Osteocyte (in vitro differentiated cells): ENCODE results near the gene CACNA2D1. TPM values are rescaled to one million over a fixed set of nuclear protein-coding genes. Genes with fewer than 3 reads are reported as not detected.

Experiments used
- DNase-seq: peaks from one replicate; pipeline ENCODE4 v3.0.0; 2021; ENCODE audit warnings: mixed read lengths; ENCODE audit not compliant: unreplicated experiment; ENCODE audit errors: extremely low spot score
- H3K27ac Mint-ChIP-seq: one replicate; pipeline ENCODE4 v1.8.0; 2021; ENCODE audit warnings: mild to moderate bottlenecking, mixed read lengths; ENCODE audit not compliant: unreplicated experiment
- H3K27me3 Mint-ChIP-seq: one replicate; pipeline ENCODE4 v1.8.0; 2021; ENCODE audit warnings: mixed read lengths; ENCODE audit not compliant: unreplicated experiment
- H3K36me3 Mint-ChIP-seq: one replicate; pipeline ENCODE4 v1.8.0; 2021; ENCODE audit warnings: mixed read lengths; ENCODE audit not compliant: unreplicated experiment
- H3K4me1 Mint-ChIP-seq: one replicate; pipeline ENCODE4 v1.8.0; 2021; ENCODE audit warnings: mixed read lengths; ENCODE audit not compliant: unreplicated experiment
- H3K4me3 Mint-ChIP-seq: one replicate; pipeline ENCODE4 v1.8.0; 2021; ENCODE audit warnings: mild to moderate bottlenecking, moderate library complexity, mixed read lengths; ENCODE audit not compliant: unreplicated experiment
- H3K9me3 Mint-ChIP-seq: one replicate; pipeline ENCODE4 v1.8.0; 2021; ENCODE audit warnings: mixed read lengths; ENCODE audit not compliant: unreplicated experiment
- total RNA-seq: library from RNA; stranded (reverse); gene quantifications from 2 replicates; pipeline ENCODE4 v1.2.1, GENCODE V29; 2021
- TF ChIP-seq, protein P1 (sequence below): fragments of 200-600 bp; sonication (generic); IDR thresholded peaks from 2 replicates; pipeline ENCODE4 v1.5.0; 2021; ENCODE audit warnings: antibody characterized with exemption, mild to moderate bottlenecking, moderate library complexity

CACNA2D1 gene
- total RNA-seq, 1 donor from 2014 or later, result 24.3 TPM

DNA sequence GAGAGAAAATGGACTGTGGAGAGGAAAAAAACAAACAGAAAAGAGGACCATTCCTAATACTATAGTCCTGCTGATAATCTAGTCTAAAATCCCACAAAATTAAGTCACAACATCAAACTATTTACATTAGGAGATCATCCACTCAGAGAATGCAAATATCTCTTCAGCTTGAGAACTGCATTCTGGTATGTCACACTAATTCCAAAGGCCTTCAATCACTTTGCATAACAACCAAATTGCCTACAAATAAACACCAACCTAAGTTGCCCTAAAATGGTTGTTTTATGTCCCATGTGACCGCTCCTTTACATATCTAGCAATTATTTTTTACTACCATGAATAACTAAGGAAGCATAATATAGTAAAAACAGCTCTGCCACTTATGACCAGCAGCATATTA lies 264.3 kb downstream of the CACNA2D1 start:
- H3K36me3 Mint-ChIP-seq, result no peaks in the 10 kb centered on the region
- H3K27me3 Mint-ChIP-seq, result no peaks in the 10 kb centered on the region
- H3K4me3 Mint-ChIP-seq, result no peak overlapping the region
- DNase-seq, result no peak
- H3K9me3 Mint-ChIP-seq, result no peaks in the 10 kb centered on the region
- no peaks in the 10 kb centered on the region for H3K4me1 Mint-ChIP-seq
- no peak overlapping the region for H3K27ac Mint-ChIP-seq
- TF ChIP-seq, protein P1, sequence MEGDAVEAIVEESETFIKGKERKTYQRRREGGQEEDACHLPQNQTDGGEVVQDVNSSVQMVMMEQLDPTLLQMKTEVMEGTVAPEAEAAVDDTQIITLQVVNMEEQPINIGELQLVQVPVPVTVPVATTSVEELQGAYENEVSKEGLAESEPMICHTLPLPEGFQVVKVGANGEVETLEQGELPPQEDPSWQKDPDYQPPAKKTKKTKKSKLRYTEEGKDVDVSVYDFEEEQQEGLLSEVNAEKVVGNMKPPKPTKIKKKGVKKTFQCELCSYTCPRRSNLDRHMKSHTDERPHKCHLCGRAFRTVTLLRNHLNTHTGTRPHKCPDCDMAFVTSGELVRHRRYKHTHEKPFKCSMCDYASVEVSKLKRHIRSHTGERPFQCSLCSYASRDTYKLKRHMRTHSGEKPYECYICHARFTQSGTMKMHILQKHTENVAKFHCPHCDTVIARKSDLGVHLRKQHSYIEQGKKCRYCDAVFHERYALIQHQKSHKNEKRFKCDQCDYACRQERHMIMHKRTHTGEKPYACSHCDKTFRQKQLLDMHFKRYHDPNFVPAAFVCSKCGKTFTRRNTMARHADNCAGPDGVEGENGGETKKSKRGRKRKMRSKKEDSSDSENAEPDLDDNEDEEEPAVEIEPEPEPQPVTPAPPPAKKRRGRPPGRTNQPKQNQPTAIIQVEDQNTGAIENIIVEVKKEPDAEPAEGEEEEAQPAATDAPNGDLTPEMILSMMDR, result no peak

- no peaks in the 10 kb centered on the region for H3K36me3 Mint-ChIP-seq
- TF ChIP-seq, protein P1, result no peak
- H3K9me3 Mint-ChIP-seq, result no peaks in the 10 kb centered on the region
- DNase-seq, result no peak
- no peaks in the 10 kb centered on the region for H3K27me3 Mint-ChIP-seq
- H3K27ac Mint-ChIP-seq, result no peak overlapping the region
- H3K4me3 Mint-ChIP-seq, result no peak overlapping the region
- peaks cover 7% of the 10 kb centered on the region for H3K4me1 Mint-ChIP-seq
Measured at GRCh38 chr7:82175319-82175718, 268.3 kb downstream of the CACNA2D1 start.

DNA sequence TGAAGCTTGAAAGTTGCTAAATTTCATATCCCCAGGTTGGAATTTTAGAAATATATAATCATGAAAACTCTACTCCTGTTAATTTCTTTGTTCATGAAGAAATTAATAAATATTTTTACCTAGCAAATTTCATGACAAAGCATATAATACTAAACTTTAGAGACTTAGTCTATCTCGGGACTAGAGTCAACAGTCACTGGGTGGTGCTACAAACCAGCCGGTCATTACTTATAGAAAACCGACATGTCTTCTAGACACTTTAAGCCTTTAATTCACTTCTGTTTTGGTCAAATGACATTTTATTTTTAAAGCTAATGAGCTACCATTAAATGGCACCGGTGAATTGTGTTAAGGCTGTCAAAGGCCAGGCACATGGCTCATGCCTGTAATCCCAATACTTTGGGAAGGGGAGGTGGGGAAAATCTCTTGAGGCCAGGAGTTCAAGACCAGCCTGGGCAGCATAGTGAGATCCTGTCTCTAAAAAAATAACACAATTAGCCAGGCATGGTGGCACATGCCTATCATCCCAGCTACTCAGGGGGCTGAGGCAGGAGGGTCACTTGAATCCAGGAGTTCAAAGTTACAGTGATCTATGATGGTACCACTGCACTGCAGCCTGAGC lies 270.1 kb downstream of the CACNA2D1 start:
- H3K36me3 Mint-ChIP-seq, result no peaks in the 10 kb centered on the region
- no peak for DNase-seq
- TF ChIP-seq, protein P1, result no peak
- no peaks in the 10 kb centered on the region for H3K9me3 Mint-ChIP-seq
- H3K4me3 Mint-ChIP-seq, result no peak overlapping the region
- H3K4me1 Mint-ChIP-seq, result peaks cover 10% of the 10 kb centered on the region
- H3K27ac Mint-ChIP-seq, result no peak overlapping the region
- H3K27me3 Mint-ChIP-seq, result no peaks in the 10 kb centered on the region

- no peak for DNase-seq
- TF ChIP-seq, protein P1, result no peak
- H3K4me1 Mint-ChIP-seq, result peaks cover 10% of the 10 kb centered on the region
- no peak overlapping the region for H3K27ac Mint-ChIP-seq
- H3K36me3 Mint-ChIP-seq, result no peaks in the 10 kb centered on the region
- H3K4me3 Mint-ChIP-seq, result no peak overlapping the region
- no peaks in the 10 kb centered on the region for H3K27me3 Mint-ChIP-seq
- H3K9me3 Mint-ChIP-seq, result no peaks in the 10 kb centered on the region
Measured at GRCh38 chr7:82172881-82173280, 270.7 kb downstream of the CACNA2D1 start.

DNA sequence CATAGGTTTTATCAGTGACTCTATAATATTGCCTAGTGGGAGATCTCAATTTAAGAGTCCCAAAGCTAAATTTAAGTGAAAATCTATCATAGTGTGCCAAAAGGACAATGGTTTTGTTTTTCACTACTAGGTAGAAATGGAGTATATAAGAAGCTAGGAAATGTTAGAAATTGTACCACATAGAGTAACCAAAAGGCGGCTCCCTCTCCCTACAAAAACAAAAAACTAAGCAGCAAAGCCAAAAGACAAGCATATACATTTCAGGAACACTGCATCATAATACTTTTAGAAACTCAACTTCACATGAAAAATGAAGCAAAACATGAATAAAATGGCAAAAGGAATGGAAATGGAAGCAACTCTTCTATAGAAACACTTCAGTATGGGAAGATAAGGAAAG lies 271.6 kb downstream of the CACNA2D1 start:
- no peaks in the 10 kb centered on the region for H3K27me3 Mint-ChIP-seq
- no peak for DNase-seq
- H3K27ac Mint-ChIP-seq, result no peak overlapping the region
- TF ChIP-seq, protein P1, result peak; percentile 36
- no peak overlapping the region for H3K4me3 Mint-ChIP-seq
- H3K36me3 Mint-ChIP-seq, result no peaks in the 10 kb centered on the region
- no peaks in the 10 kb centered on the region for H3K9me3 Mint-ChIP-seq
- H3K4me1 Mint-ChIP-seq, result peaks cover 10% of the 10 kb centered on the region
